Measurements from ENCODE around the gene SDC3. TPM values are rescaled to one million over a fixed set of nuclear protein-coding genes. Genes with fewer than 3 reads are reported as not detected.
A peak's percentile ranks its signal among the peaks of the same experiment; 100 is the strongest.

SDC3 gene
- polyA plus RNA-seq, 3 donors: 0.05 to 1.2 (median 0.12) TPM

DNA sequence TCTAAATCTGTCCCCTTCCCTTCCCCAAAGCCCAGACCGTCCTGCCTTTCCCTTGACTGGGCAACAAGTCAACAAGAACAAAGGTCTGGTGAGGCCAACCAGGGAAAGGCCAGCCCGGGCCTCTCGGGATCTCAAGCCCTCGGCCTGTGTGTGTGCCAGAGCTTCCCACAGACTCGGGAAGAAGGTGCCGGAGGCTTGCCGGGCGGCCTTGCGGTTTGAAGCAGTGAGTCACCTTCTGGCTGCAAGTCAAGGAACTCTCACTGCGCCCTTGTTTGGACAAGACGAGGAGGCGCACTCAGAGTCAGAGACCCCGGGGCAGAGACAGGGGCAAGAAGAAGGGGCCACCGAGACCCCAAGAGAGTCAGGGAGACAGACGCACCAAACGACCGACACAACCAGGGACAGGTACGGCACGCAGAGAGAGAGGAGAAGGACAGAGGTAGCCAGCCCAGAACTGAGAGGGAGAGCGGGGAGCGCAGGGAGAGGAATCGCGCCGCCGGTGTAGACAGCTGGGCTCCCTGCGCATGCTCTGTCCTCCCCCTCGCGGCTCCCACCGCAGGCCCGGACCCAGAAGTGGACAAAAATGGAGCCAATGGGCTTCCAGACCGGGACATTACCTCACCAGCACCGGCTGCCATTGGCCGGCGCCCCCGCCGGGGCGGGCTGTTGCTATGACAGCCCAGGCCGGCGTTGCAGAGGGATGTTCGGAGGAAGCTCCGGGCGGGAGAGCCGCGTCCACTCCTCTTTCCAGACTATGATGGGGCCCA, 84.4 kb downstream of the SDC3 start:
- Histone ChIP-seq H3K27ac (ENCODE audit: low read depth in 1 of 2, low read length in 2 of 2) (peak overlapping the region; percentile 46 to 72), H3K79me2 (ENCODE audit: insufficient read depth, low read length) (no peaks in the 10 kb centered on the region), H3K9ac (ENCODE audit: insufficient read depth, low read length, poor library complexity, severe bottlenecking) (peak overlapping the region; percentile 50), H3K4me1 (ENCODE audit: control insufficient read depth in 1 of 2, insufficient read depth in 2 of 2, low read length in 2 of 2) (peaks cover 28 to 30% of the 10 kb centered on the region in 2 donors), H4K20me1 (ENCODE audit: insufficient read depth, low read length) (no peaks in the 10 kb centered on the region), H3K9me3 (replicated peaks in 1 of 2; ENCODE audit: control insufficient read depth in 1 of 2, insufficient read depth in 1 of 2, low read length in 2 of 2) (peaks cover 0 to under 1% of the 10 kb centered on the region in 2 donors), H2AFZ (ENCODE audit: insufficient read depth, low read depth, low read length, poor library complexity, severe bottlenecking) (peak overlapping the region; percentile 72), H3K36me3 (replicated peaks in 1 of 2; ENCODE audit: control insufficient read depth in 1 of 2, insufficient read depth in 2 of 2, low read length in 2 of 2) (no peaks in the 10 kb centered on the region), H3K4me3 (replicated peaks in 1 of 3; ENCODE audit: low read depth in 2 of 3, low read length in 3 of 3) (peak overlapping the region in 2 of 3 experiments; percentile 10 to 69), H3K4me2 (replicated peaks; ENCODE audit: extremely low read depth, low read length, poor library complexity, severe bottlenecking) (peak overlapping the region; percentile 75), H3K27me3 (ENCODE audit: control insufficient read depth in 2 of 2, insufficient read depth in 2 of 2, low read length in 2 of 2) (peaks cover 39 to 73% of the 10 kb centered on the region in 2 donors)
- Mint-ChIP-seq H3K27ac (peak overlapping the region; percentile 78 to 96 (median 93)), H3K9me3 (peaks cover 0 to 9% (median 3%) of the 10 kb centered on the region in 7 donors), H3K4me1 (peaks cover 33% of the 10 kb centered on the region), H3K4me3 (peak overlapping the region; percentile 81 to 89), H3K36me3 (peaks cover 4% of the 10 kb centered on the region in 2 donors), H3K27me3 (ENCODE audit: low read depth in 3 of 3) (peaks cover 71 to 80% (median 76%) of the 10 kb centered on the region in 3 donors)
- TF ChIP-seq, protein P1, sequence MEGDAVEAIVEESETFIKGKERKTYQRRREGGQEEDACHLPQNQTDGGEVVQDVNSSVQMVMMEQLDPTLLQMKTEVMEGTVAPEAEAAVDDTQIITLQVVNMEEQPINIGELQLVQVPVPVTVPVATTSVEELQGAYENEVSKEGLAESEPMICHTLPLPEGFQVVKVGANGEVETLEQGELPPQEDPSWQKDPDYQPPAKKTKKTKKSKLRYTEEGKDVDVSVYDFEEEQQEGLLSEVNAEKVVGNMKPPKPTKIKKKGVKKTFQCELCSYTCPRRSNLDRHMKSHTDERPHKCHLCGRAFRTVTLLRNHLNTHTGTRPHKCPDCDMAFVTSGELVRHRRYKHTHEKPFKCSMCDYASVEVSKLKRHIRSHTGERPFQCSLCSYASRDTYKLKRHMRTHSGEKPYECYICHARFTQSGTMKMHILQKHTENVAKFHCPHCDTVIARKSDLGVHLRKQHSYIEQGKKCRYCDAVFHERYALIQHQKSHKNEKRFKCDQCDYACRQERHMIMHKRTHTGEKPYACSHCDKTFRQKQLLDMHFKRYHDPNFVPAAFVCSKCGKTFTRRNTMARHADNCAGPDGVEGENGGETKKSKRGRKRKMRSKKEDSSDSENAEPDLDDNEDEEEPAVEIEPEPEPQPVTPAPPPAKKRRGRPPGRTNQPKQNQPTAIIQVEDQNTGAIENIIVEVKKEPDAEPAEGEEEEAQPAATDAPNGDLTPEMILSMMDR (IDR thresholded peaks at IDR 0.05): no peak
- intact Hi-C loops (cut with micrococcal nuclease): no loop called here
- peak; percentile 91 to 94 (median 93) for DNase-seq
- WGBS (ENCODE audit: insufficient coverage): 2% methylated on average over 44 of the region's 44 CpGs

DNA sequence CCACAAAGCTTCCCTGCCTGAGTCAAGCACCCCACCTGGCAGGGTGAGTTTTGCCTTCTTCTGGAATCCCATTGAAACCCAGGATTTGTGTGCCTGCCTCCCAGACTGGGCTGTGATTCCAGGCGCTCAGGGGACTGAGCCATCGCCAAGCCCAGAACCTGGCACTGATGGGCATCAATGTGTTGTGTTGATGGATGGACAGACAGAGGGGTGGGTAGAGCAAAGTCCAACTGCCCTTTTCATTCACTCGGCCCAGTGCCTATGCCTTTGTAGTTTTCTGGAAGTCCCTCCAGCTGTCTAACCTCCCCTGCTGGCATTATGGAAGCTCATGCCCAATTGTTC, 85.0 kb downstream of the SDC3 start:
- Mint-ChIP-seq H3K9me3 (peaks cover 0 to 7% (median 3%) of the 10 kb centered on the region in 7 donors), H3K4me1 (peaks cover 30% of the 10 kb centered on the region), H3K27ac (peak overlapping the region; percentile 78 to 96 (median 93)), H3K4me3 (peak overlapping the region; percentile 81 to 89), H3K36me3 (peaks cover 4% of the 10 kb centered on the region in 2 donors), H3K27me3 (ENCODE audit: low read depth in 3 of 3) (peaks cover 71 to 75% (median 74%) of the 10 kb centered on the region in 3 donors)
- DNase-seq: no peak
- H3K4me2 ChIP-seq (replicated peaks; ENCODE audit: extremely low read depth, low read length, poor library complexity, severe bottlenecking): peak overlapping the region; percentile 75
- H2AFZ ChIP-seq (ENCODE audit: insufficient read depth, low read depth, low read length, poor library complexity, severe bottlenecking): peak overlapping the region; percentile 72
- H3K79me2 ChIP-seq (ENCODE audit: insufficient read depth, low read length): no peaks in the 10 kb centered on the region
- peak overlapping the region in 1 of 3 experiments; percentile 69 for H3K4me3 ChIP-seq (replicated peaks in 1 of 3; ENCODE audit: low read depth in 2 of 3, low read length in 3 of 3)
- WGBS (ENCODE audit: insufficient coverage): 100% methylated on average over 1 of the region's 3 CpGs
- peak overlapping the region; percentile 46 to 72 for H3K27ac ChIP-seq (ENCODE audit: low read depth in 1 of 2, low read length in 2 of 2)
- H3K27me3 ChIP-seq (ENCODE audit: control insufficient read depth in 2 of 2, insufficient read depth in 2 of 2, low read length in 2 of 2): peaks cover 35 to 73% of the 10 kb centered on the region in 2 donors
- no peaks in the 10 kb centered on the region for H3K36me3 ChIP-seq (replicated peaks in 1 of 2; ENCODE audit: control insufficient read depth in 1 of 2, insufficient read depth in 2 of 2, low read length in 2 of 2)
- no peak overlapping the region for H3K9ac ChIP-seq (ENCODE audit: insufficient read depth, low read length, poor library complexity, severe bottlenecking)
- TF ChIP-seq, protein P1 (IDR thresholded peaks at IDR 0.05): no peak
- intact Hi-C loops (cut with micrococcal nuclease): no loop called here
- peaks cover 28 to 30% of the 10 kb centered on the region in 2 donors for H3K4me1 ChIP-seq (ENCODE audit: control insufficient read depth in 1 of 2, insufficient read depth in 2 of 2, low read length in 2 of 2)
- H3K9me3 ChIP-seq (replicated peaks in 1 of 2; ENCODE audit: control insufficient read depth in 1 of 2, insufficient read depth in 1 of 2, low read length in 2 of 2): peaks cover 0 to 4% of the 10 kb centered on the region in 2 donors
- H4K20me1 ChIP-seq (ENCODE audit: insufficient read depth, low read length): no peaks in the 10 kb centered on the region

All from CD14-positive monocyte (primary cell).